HCT116 (cell line): ENCODE results near the gene TRIM14. TPM values are rescaled to one million over a fixed set of nuclear protein-coding genes. Genes with fewer than 3 reads are reported as not detected.

Experiments used
- ATAC-seq: fragments of 200-7000 bp; cut with Tn5 transposase; 2 replicates; pipeline ENCODE4 v1.9.1; 2020; ENCODE audit warnings: mild to moderate bottlenecking, moderate library complexity
- BruUV-seq: library from RNA; stranded (reverse); fragments of 400-500 nt; replicated peaks from 2 replicates; lab custom pipeline; 2021; lab: Mats Ljungman, UMichigan
- CTCF ChIA-PET: fragments of 300-600 bp; sonication (Branson Sonifier 250); formaldehyde crosslinking; loops from one replicate; lab custom pipeline; 2021; ENCODE audit warnings: antibody characterized with exemption; lab: Charles Lee
- POLR2A ChIA-PET: fragments of 300-600, 350-600 bp; sonication (Branson Sonifier 250); formaldehyde crosslinking; loops from one replicate; lab custom pipeline; 2021; ENCODE audit warnings: antibody characterized with exemption; lab: Charles Lee
- RAD21 ChIA-PET, 2 experiments: fragments of 300-600 bp; sonication (Branson Sonifier 250); formaldehyde crosslinking; loops; one replicate each; lab custom pipeline; 2023; ENCODE audit warnings: low total read pairs in 2 of 2; ENCODE audit not compliant: uncharacterized antibody in 2 of 2, unreplicated experiment in 2 of 2, low non-redundant PET in 1 of 2; lab: Charles Lee
- DNase-seq: peaks from one replicate; pipeline ENCODE4 v3.0.0-alpha.2; 2010; ENCODE audit warnings: low read depth, low spot score
- H2AFZ ChIP-seq: fragments of 200-600 bp; shearing (Covaris generic), sonication (generic); 2 replicates; pipeline ENCODE4 v1.6.1; 2017; ENCODE audit warnings: low read depth, mixed run types, mixed read lengths, antibody characterized with exemption, low read length; ENCODE audit not compliant: poor library complexity, severe bottlenecking
- H3K27ac ChIP-seq: 2 replicates; pipeline ENCODE4 v1.5.1; 2012; ENCODE audit warnings: low read depth, low read length
- H3K27me3 ChIP-seq: fragments of 200-600 bp; sonication (generic); 2 replicates; pipeline ENCODE4 v1.6.1; 2016; ENCODE audit warnings: mixed run types, low read length, mixed read lengths; ENCODE audit not compliant: insufficient read depth
- H3K36me3 ChIP-seq, 2 experiments: fragments of 200-500 bp in 1 of 2; fragments of 200-600 bp in 1 of 2; sonication (Bioruptor generic) in 1 of 2; sonication (generic) in 1 of 2; 2 replicates each; pipeline versions ENCODE4 v1.5.1 to v1.6.1; 2014 to 2016; ENCODE audit warnings: low read length in 2 of 2, inconsistent platforms in 1 of 2, mixed read lengths in 1 of 2, mixed run types in 1 of 2; ENCODE audit not compliant: insufficient read depth in 2 of 2, control insufficient read depth in 1 of 2
- H3K4me1 ChIP-seq, 2 experiments: fragments of 200-600 bp in 1 of 2; sonication (generic) in 1 of 2; 2 replicates each; pipeline versions ENCODE4 v1.5.1 to v1.6.1; 2012 to 2017; ENCODE audit warnings: low read length in 2 of 2, inconsistent platforms in 1 of 2, mild to moderate bottlenecking in 1 of 2, mixed read lengths in 1 of 2, mixed run types in 1 of 2, moderate library complexity in 1 of 2; ENCODE audit not compliant: insufficient read depth in 2 of 2, control insufficient read depth in 1 of 2
- H3K4me2 ChIP-seq: fragments of 200-600 bp; sonication (generic); 2 replicates; pipeline ENCODE4 v1.6.1; 2017; ENCODE audit warnings: mixed run types, low read length, mixed read lengths
- H3K4me3 ChIP-seq, 2 experiments: fragments of 200-600 bp in 1 of 2; sonication (generic) in 1 of 2; replicated peaks in 1 of 2; 2 replicates each; pipeline ENCODE4 v1.5.1; 2011 to 2016; ENCODE audit warnings: low read length in 2 of 2, control low read depth in 1 of 2, low read depth in 1 of 2, mild to moderate bottlenecking in 1 of 2, mixed read lengths in 1 of 2, mixed run types in 1 of 2
- H3K79me2 ChIP-seq: fragments of 200-600 bp; sonication (generic); 2 replicates; pipeline ENCODE4 v1.6.1; 2017; ENCODE audit warnings: mild to moderate bottlenecking, mixed run types, low read length, moderate library complexity, mixed read lengths; ENCODE audit not compliant: insufficient read depth
- H3K9ac ChIP-seq: fragments of 200-600 bp; sonication (generic); 2 replicates; pipeline ENCODE4 v1.6.1; 2016; ENCODE audit warnings: low read length, mixed read lengths
- H3K9me2 ChIP-seq: fragments of 200-600 bp; sonication (generic), shearing (Covaris generic); 2 replicates; pipeline ENCODE4 v1.6.1; 2017; ENCODE audit warnings: mixed run types, mild to moderate bottlenecking, moderate library complexity; ENCODE audit not compliant: insufficient read depth
- H3K9me3 ChIP-seq, 2 experiments: fragments of 200-500 bp in 1 of 2; fragments of 200-600 bp in 1 of 2; sonication (Bioruptor generic) in 1 of 2; sonication (generic) in 1 of 2; 2 replicates each; pipeline ENCODE4 v1.6.1; 2014 to 2017; ENCODE audit warnings: low read length in 2 of 2, mixed read lengths in 2 of 2, inconsistent platforms in 1 of 2, low read depth in 1 of 2, mild to moderate bottlenecking in 1 of 2, mixed run types in 1 of 2, moderate library complexity in 1 of 2; ENCODE audit not compliant: control insufficient read depth in 1 of 2, insufficient read depth in 1 of 2
- H4K20me1 ChIP-seq: fragments of 200-600 bp; sonication (generic), shearing (Covaris generic); 2 replicates; pipeline ENCODE4 v1.6.1; 2017; ENCODE audit warnings: mixed run types, mild to moderate bottlenecking, moderate library complexity; ENCODE audit not compliant: insufficient read depth
- CBX3 ChIP-seq: IDR thresholded peaks from 2 replicates; pipeline ENCODE4 v1.6.1; 2012; ENCODE audit warnings: low read depth
- CEBPB ChIP-seq: IDR thresholded peaks from 2 replicates; pipeline ENCODE4 v1.6.1; 2012; ENCODE audit warnings: low read depth
- ELF1 ChIP-seq: IDR thresholded peaks from 2 replicates; pipeline ENCODE4 v1.6.1; 2012; ENCODE audit warnings: low read depth, borderline replicate concordance
- EZH2 ChIP-seq: fragments of 200-600 bp; sonication (generic); IDR thresholded peaks from 2 replicates; pipeline ENCODE4 v1.6.1; 2017; ENCODE audit warnings: antibody characterized with exemption, mixed run types
- EZH2phosphoT487 ChIP-seq: fragments of 200-600 bp; IDR thresholded peaks from 2 replicates; pipeline ENCODE4 v1.6.1; 2018; ENCODE audit warnings: antibody characterized with exemption, borderline replicate concordance
- JUND ChIP-seq: IDR thresholded peaks from 2 replicates; pipeline ENCODE4 v1.6.1; 2012
- RAD21 ChIP-seq: IDR thresholded peaks from 2 replicates; pipeline ENCODE4 v1.6.1; 2012; ENCODE audit warnings: low read depth, mild to moderate bottlenecking
- ZFX ChIP-seq: fragments of 450-650 bp; IDR thresholded peaks from 2 replicates; pipeline ENCODE4 v1.6.1; 2017
- ZNF274 ChIP-seq: fragments of 200-500 bp; sonication (Bioruptor generic); IDR thresholded peaks from 2 replicates; pipeline ENCODE4 v1.6.1; 2014; ENCODE audit warnings: mild to moderate bottlenecking, low read depth, low read length, inconsistent platforms
- intact Hi-C: fragments of 100-400 bp; cut with micrococcal nuclease; formaldehyde crosslinking; loops from 2 replicates; pipeline ENCODE4 v1.10.0; 2022
- total RNA-seq: library from RNA; stranded (reverse); gene quantifications from one replicate; pipeline ENCODE4 v1.2.1, GENCODE V29; 2021; ENCODE audit not compliant: unreplicated experiment
- TF ChIP-seq, protein P1 (sequence below): IDR thresholded peaks from 2 replicates; pipeline ENCODE4 v1.6.1; 2012
- TF ChIP-seq, protein P2 (sequence below), 3 experiments: fragments of 200-600 bp in 1 of 3; sonication (generic) in 1 of 3; IDR thresholded peaks in 2 of 3; conservative IDR thresholded peaks in 1 of 3; 2 replicates each; pipeline ENCODE4 v1.5.1; 2012 to 2017; ENCODE audit warnings: low read depth in 2 of 3, low read length in 2 of 3, antibody characterized with exemption in 1 of 3, borderline replicate concordance in 1 of 3, control low read depth in 1 of 3, mild to moderate bottlenecking in 1 of 3, mixed read lengths in 1 of 3, mixed run types in 1 of 3, moderate library complexity in 1 of 3; ENCODE audit not compliant: insufficient read depth in 1 of 3

Gene TRIM14
- total RNA-seq, 1 experiment from 2014 or later = 24.4 TPM

DNA sequence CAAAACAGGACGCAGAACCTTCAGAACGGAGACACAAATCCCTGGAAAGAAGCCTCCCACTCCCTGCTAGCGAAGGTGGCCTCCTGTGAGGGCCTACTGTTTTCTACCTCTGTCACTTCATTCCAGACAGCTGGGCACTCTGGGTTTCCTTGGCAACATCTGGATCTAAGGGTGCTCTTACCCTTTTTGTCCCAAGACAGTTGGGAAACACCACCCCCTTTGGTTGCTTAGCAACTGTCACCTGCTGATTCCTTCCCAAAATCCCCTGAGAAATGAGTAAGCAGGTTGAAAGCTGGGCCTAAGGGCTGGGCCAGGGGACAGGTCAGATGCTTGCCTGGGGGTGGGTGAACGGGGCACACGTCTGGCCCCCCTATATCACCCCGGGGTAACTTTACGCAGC lies 33.1 kb downstream of the TRIM14 start:
- Histone ChIP-seq H4K20me1 (no peaks in the 10 kb centered on the region), H3K27me3 (no peaks in the 10 kb centered on the region), H3K4me1 (peaks cover 0 to 7% of the 10 kb centered on the region in 2 experiments; a peak in 2 of 4 replicates), H3K36me3 (peaks cover 14 to 28% of the 10 kb centered on the region in 2 experiments), H3K4me2 (no peak overlapping the region), H3K79me2 (no peaks in the 10 kb centered on the region), H3K9me3 (no peaks in the 10 kb centered on the region), H3K27ac (no peak overlapping the region), H3K4me3 (no peak overlapping the region), H3K9ac (no peak overlapping the region)
- no TSS peak for BruUV-seq
- DNase-seq (no peak), ATAC-seq (no peak; the same call in 1 of the 2 replicates)
- RAD21 ChIA-PET = no interaction called here
- POLR2A ChIA-PET = no interaction called here
- CTCF ChIA-PET = no interaction called here
- intact Hi-C loops = loop anchor here (10.0 kb wide), 1 partner anchor 59 kb away; no protein-coding TSS in a partner anchor
- TF ChIP-seq ELF1 = no peak
- TF ChIP-seq, protein P1, sequence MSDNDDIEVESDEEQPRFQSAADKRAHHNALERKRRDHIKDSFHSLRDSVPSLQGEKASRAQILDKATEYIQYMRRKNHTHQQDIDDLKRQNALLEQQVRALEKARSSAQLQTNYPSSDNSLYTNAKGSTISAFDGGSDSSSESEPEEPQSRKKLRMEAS = no peak
- no peak for TF ChIP-seq CBX3
- no peak for TF ChIP-seq ZNF274
- TF ChIP-seq, protein P2, sequence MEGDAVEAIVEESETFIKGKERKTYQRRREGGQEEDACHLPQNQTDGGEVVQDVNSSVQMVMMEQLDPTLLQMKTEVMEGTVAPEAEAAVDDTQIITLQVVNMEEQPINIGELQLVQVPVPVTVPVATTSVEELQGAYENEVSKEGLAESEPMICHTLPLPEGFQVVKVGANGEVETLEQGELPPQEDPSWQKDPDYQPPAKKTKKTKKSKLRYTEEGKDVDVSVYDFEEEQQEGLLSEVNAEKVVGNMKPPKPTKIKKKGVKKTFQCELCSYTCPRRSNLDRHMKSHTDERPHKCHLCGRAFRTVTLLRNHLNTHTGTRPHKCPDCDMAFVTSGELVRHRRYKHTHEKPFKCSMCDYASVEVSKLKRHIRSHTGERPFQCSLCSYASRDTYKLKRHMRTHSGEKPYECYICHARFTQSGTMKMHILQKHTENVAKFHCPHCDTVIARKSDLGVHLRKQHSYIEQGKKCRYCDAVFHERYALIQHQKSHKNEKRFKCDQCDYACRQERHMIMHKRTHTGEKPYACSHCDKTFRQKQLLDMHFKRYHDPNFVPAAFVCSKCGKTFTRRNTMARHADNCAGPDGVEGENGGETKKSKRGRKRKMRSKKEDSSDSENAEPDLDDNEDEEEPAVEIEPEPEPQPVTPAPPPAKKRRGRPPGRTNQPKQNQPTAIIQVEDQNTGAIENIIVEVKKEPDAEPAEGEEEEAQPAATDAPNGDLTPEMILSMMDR (IDR thresholded peaks at IDR 0.05 in 2 of 3, conservative IDR thresholded peaks at IDR 0.05 in 1 of 3; ENCODE audit: borderline replicate concordance in 1 of 3, insufficient read depth in 1 of 3, low read depth in 2 of 3, low read length in 2 of 3) = no peak
- TF ChIP-seq ZFX = no peak
- TF ChIP-seq EZH2 = no peak
- TF ChIP-seq, all 23 proteins: peak for 0
- Histone ChIP-seq H2AFZ (no peak overlapping the region), H3K9me2 (no peaks in the 10 kb centered on the region)

DNA sequence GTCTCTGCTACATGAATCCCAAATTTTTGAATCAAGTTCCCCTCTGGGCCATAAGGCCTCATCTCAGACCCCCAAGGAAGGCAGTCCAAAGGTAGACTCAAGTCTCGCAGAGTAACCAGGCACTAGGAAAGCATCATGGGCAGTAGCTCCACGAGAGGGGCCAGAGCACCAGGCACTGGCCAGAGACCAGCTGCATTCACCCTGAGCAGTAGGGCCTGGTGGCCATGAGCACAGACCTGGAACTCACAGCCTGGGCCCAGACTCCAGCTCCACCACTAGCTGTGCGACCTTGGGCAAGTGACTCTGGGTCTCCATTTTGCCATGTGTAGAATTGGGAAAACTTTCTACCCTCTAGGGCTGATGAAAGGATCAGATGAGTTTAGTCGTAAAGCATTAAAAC lies 34.0 kb downstream of the TRIM14 start:
- RAD21 ChIA-PET = no interaction called here
- Histone ChIP-seq H3K9me2 (no peaks in the 10 kb centered on the region), H3K9ac (no peak overlapping the region), H3K4me2 (no peak overlapping the region), H3K27ac (no peak overlapping the region), H3K4me1 (peaks cover 0 to 10% of the 10 kb centered on the region in 2 experiments; a peak in 2 of 4 replicates), H2AFZ (no peak overlapping the region), H3K9me3 (no peaks in the 10 kb centered on the region), H4K20me1 (no peaks in the 10 kb centered on the region), H3K4me3 (no peak overlapping the region), H3K36me3 (peaks cover 19 to 32% of the 10 kb centered on the region in 2 experiments), H3K27me3 (no peaks in the 10 kb centered on the region), H3K79me2 (peaks cover 3% of the 10 kb centered on the region; the same call in 1 of the 2 replicates)
- intact Hi-C loops = loop anchor here (10.0 kb wide), 1 partner anchor 60 kb away; no protein-coding TSS in a partner anchor
- TF ChIP-seq RAD21 (no peak), EZH2phosphoT487 (no peak), JUND (no peak), ZNF274 (no peak), CEBPB (no peak)
- POLR2A ChIA-PET = no interaction called here
- ATAC-seq (no peak), DNase-seq (no peak)
- CTCF ChIA-PET = no interaction called here
- no TSS peak for BruUV-seq
